Endothelial cell of umbilical vein (primary cell): Measurements from ENCODE around the gene GLYATL2. TPM values are rescaled to one million over a fixed set of nuclear protein-coding genes. Genes with fewer than 3 reads are reported as not detected.

Source experiments
- BruUV-seq: library from RNA; stranded (reverse); fragments of 400-500 nt; replicated peaks from 2 replicates; lab custom pipeline; 2021; lab: Mats Ljungman, UMichigan
- CTCF ChIA-PET: fragments of 300-600, 350-600 bp; sonication (Branson Sonifier 250); formaldehyde crosslinking; loops from one replicate; lab custom pipeline; 2021; ENCODE audit warnings: antibody characterized with exemption, inconsistent platforms; lab: Charles Lee
- POLR2A ChIA-PET: fragments of 300-600, 350-600 bp; sonication (Branson Sonifier 250); formaldehyde crosslinking; loops from one replicate; lab custom pipeline; 2021; ENCODE audit warnings: antibody characterized with exemption, inconsistent platforms; lab: Charles Lee
- DNase-seq: peaks from one replicate; pipeline ENCODE4 v3.0.0-alpha.2; 2011; ENCODE audit warnings: low read depth, low spot score
- FAIRE-seq: peaks from 2 replicates; lab custom pipeline; 2011; peaks lifted over from hg19 to GRCh38; lab: Jason Lieb, UNC
- H2AFZ ChIP-seq: 2 replicates; pipeline ENCODE4 v1.6.0; 2012; ENCODE audit warnings: low read depth, low read length, control low read depth, inconsistent platforms
- H3K27ac ChIP-seq: 2 replicates; pipeline ENCODE4 v1.5.1; 2011; ENCODE audit warnings: low read depth, mild to moderate bottlenecking, control low read depth, low read length, moderate library complexity; ENCODE audit not compliant: insufficient read depth
- H3K27me3 ChIP-seq, 2 experiments: 2 replicates each; pipeline versions ENCODE4 v1.6.0 to v1.6.1; 2011; ENCODE audit warnings: low read length in 2 of 2, mixed read lengths in 1 of 2; ENCODE audit not compliant: control insufficient read depth in 2 of 2, insufficient read depth in 2 of 2
- H3K36me3 ChIP-seq, 2 experiments: 2 replicates in 1 of 2; 3 replicates in 1 of 2; pipeline ENCODE4 v1.5.1; 2011; ENCODE audit warnings: low read length in 2 of 2, mild to moderate bottlenecking in 1 of 2, moderate library complexity in 1 of 2; ENCODE audit not compliant: control insufficient read depth in 2 of 2, insufficient read depth in 2 of 2; ENCODE audit errors: extremely low read depth in 1 of 2
- H3K4me1 ChIP-seq: 3 replicates; pipeline ENCODE4 v1.5.1; 2011; ENCODE audit warnings: mild to moderate bottlenecking, low read length; ENCODE audit not compliant: control insufficient read depth, insufficient read depth; ENCODE audit errors: extremely low read depth
- H3K4me2 ChIP-seq: 2 replicates; pipeline ENCODE4 v1.6.1; 2011; ENCODE audit warnings: low read length, control low read depth, mixed read lengths; ENCODE audit not compliant: insufficient read depth
- H3K4me3 ChIP-seq, 3 experiments: fragments of 200-600 bp in 1 of 3; sonication (generic), shearing (Covaris generic) in 1 of 3; replicated peaks in 1 of 3; 2 replicates each; pipeline ENCODE4 v1.5.1; 2011 to 2016; ENCODE audit warnings: control low read depth in 3 of 3, low read length in 3 of 3, mild to moderate bottlenecking in 2 of 3, inconsistent platforms in 1 of 3, low read depth in 1 of 3, moderate library complexity in 1 of 3; ENCODE audit not compliant: insufficient read depth in 1 of 3
- H3K79me2 ChIP-seq: 2 replicates; pipeline ENCODE4 v1.6.0; 2012; ENCODE audit warnings: low read length, inconsistent platforms; ENCODE audit not compliant: control insufficient read depth, insufficient read depth
- H3K9ac ChIP-seq: replicated peaks from 2 replicates; pipeline ENCODE3; 2011; ENCODE audit warnings: low read length, control low read depth; ENCODE audit not compliant: insufficient read depth; ENCODE audit errors: extremely low read depth
- H3K9me1 ChIP-seq: replicated peaks from 3 replicates; pipeline ENCODE4 v1.6.0; 2011; ENCODE audit warnings: mild to moderate bottlenecking, low read length; ENCODE audit not compliant: control insufficient read depth, insufficient read depth; ENCODE audit errors: extremely low read depth
- H3K9me3 ChIP-seq: replicated peaks from 2 replicates; pipeline ENCODE4 v1.5.1; 2012; ENCODE audit warnings: low read length, inconsistent platforms; ENCODE audit not compliant: control insufficient read depth, insufficient read depth
- H4K20me1 ChIP-seq: replicated peaks from 2 replicates; pipeline ENCODE3; 2011; ENCODE audit warnings: mild to moderate bottlenecking, low read length; ENCODE audit not compliant: control insufficient read depth, insufficient read depth; ENCODE audit errors: extremely low read depth
- EZH2 ChIP-seq: IDR thresholded peaks from 2 replicates; pipeline ENCODE4 v1.6.1; 2012; ENCODE audit warnings: borderline replicate concordance, low read depth, mild to moderate bottlenecking, moderate library complexity, low read length, inconsistent platforms; ENCODE audit not compliant: severe bottlenecking
- FOS ChIP-seq: IDR thresholded peaks from 2 replicates; pipeline ENCODE4 v1.6.1; 2011; ENCODE audit warnings: mild to moderate bottlenecking, low read length, moderate library complexity, borderline replicate concordance; ENCODE audit not compliant: insufficient read depth
- GATA2 ChIP-seq: IDR thresholded peaks from 2 replicates; pipeline ENCODE4 v1.7.0; 2011; ENCODE audit warnings: low read depth, mild to moderate bottlenecking, moderate library complexity, mixed read lengths, low read length; ENCODE audit not compliant: insufficient read length, insufficient read depth
- JUN ChIP-seq: IDR thresholded peaks from 2 replicates; pipeline ENCODE4 v1.6.1; 2011; ENCODE audit warnings: borderline replicate concordance, low read depth; ENCODE audit not compliant: insufficient read length, insufficient read depth
- MAX ChIP-seq: IDR thresholded peaks from 2 replicates; pipeline ENCODE4 v1.6.1; 2011; ENCODE audit not compliant: insufficient read depth, insufficient read length
- MYC ChIP-seq: IDR thresholded peaks from one replicate; pipeline ENCODE4 v1.6.1; 2011; ENCODE audit warnings: mild to moderate bottlenecking, low read depth, low read length
- POLR2A ChIP-seq: IDR thresholded peaks from 2 replicates; pipeline ENCODE4 v1.6.1; 2012; ENCODE audit warnings: low read depth, mild to moderate bottlenecking, control low read depth, low read length
- POLR2AphosphoS5 ChIP-seq: IDR thresholded peaks from 2 replicates; pipeline ENCODE4 v1.6.1; 2012; ENCODE audit warnings: low read depth, mild to moderate bottlenecking, control low read depth, low read length, moderate library complexity; ENCODE audit not compliant: insufficient read depth
- dilution Hi-C: fragments of 300-500 bp; cut with MboI; formaldehyde crosslinking; loops from one replicate; pipeline ENCODE4 v1.15.0; 2019; ENCODE audit warnings: low sequenced_read_pairs; ENCODE audit not compliant: extremely low pct_ligation_motif_present
- intact Hi-C: fragments of 100-400 bp; cut with micrococcal nuclease; formaldehyde crosslinking; loops from one replicate; pipeline ENCODE4 v1.10.0; 2022
- polyA plus RNA-seq, 4 experiments: library from polyadenylated mRNA; depleted of rRNA in 3 of 4; stranded (reverse) in 3 of 4; unstranded in 1 of 4; fragments of >200 nt; gene quantifications; 2 replicates each; pipeline versions ENCODE4 v1.2.1 to v1.2.3, GENCODE V29; 2011 to 2012; ENCODE audit warnings: missing spikeins in 1 of 4
- total RNA-seq: library from RNA; stranded (reverse); gene quantifications from 2 replicates; pipeline ENCODE4 v1.2.3, GENCODE V29; 2021

GLYATL2 gene
- total and polyA plus RNA-seq, 2 donors (not counting 3 experiments of a cell fraction or from before 2014, with no cell fraction given): not detected

GRCh38 chr11:58807343-58807742, 37.2 kb downstream of the GLYATL2 start:
- Histone ChIP-seq H3K27ac (no peak overlapping the region), H3K4me3 (no peak overlapping the region), H2AFZ (no peak overlapping the region), H3K9me1 (no peaks in the 10 kb centered on the region), H3K4me2 (no peak overlapping the region), H3K79me2 (no peaks in the 10 kb centered on the region), H3K9me3 (no peaks in the 10 kb centered on the region), H3K9ac (no peak overlapping the region), H3K4me1 (no peaks in the 10 kb centered on the region), H3K36me3 (no peaks in the 10 kb centered on the region), H3K27me3 (no peaks in the 10 kb centered on the region), H4K20me1 (no peaks in the 10 kb centered on the region)
- DNase-seq (no peak), FAIRE-seq (no peak)
- dilution Hi-C loops: no loop called here
- TF ChIP-seq MYC: no peak
- no peak for TF ChIP-seq POLR2AphosphoS5
- no peak for TF ChIP-seq POLR2A
- POLR2A ChIA-PET: no interaction called here
- no TSS peak for BruUV-seq
- intact Hi-C loops: no loop called here
- CTCF ChIA-PET: interaction anchor here (1.3 kb wide), 1 partner anchor 19 kb away, joined by 4 read pairs; no protein-coding TSS in a partner anchor

GRCh38 chr11:58805065-58805464, 39.4 kb downstream of the GLYATL2 start:
- TF ChIP-seq POLR2A (no peak), JUN (no peak), GATA2 (no peak), POLR2AphosphoS5 (no peak), EZH2 (no peak), MYC (no peak), FOS (no peak), MAX (no peak)
- POLR2A ChIA-PET: no interaction called here
- Histone ChIP-seq H3K36me3 (no peaks in the 10 kb centered on the region), H3K9ac (no peak overlapping the region), H4K20me1 (no peaks in the 10 kb centered on the region), H3K79me2 (no peaks in the 10 kb centered on the region), H3K4me2 (no peak overlapping the region), H3K27me3 (no peaks in the 10 kb centered on the region), H2AFZ (no peak overlapping the region), H3K4me1 (no peaks in the 10 kb centered on the region), H3K4me3 (no peak overlapping the region), H3K9me3 (no peaks in the 10 kb centered on the region), H3K27ac (no peak overlapping the region), H3K9me1 (peaks cover 2% of the 10 kb centered on the region)
- BruUV-seq: no TSS peak
- intact Hi-C loops (no loop called here), dilution Hi-C loops (no loop called here)
- DNase-seq (no peak), FAIRE-seq (no peak)
- CTCF ChIA-PET: no interaction called here
